Measurements from ENCODE around the gene TAF1B.

- no peak for TF ChIP-seq CTCF (IDR thresholded peaks at IDR 0.05)
- no peak for TF ChIP-seq ZFX (IDR thresholded peaks at IDR 0.05; ENCODE audit: borderline replicate concordance)
These were observed 110.9 kb downstream of the TAF1B start for GRCh38 chr2:9954136-9954535.
